OCI-LY1 (cell line): ENCODE data around the gene MAPK12.

Experiments used
- CTCF ChIP-seq: fragments of 200-600 bp; sonication (generic), shearing (Covaris generic); IDR thresholded peaks from 2 replicates; pipeline ENCODE4 v1.5.1; 2017; ENCODE audit warnings: mild to moderate bottlenecking, antibody characterized with exemption, low read length, moderate library complexity, mixed read lengths
- EZH2 ChIP-seq: fragments of 200-600 bp; sonication (generic), shearing (Covaris generic); IDR thresholded peaks from 2 replicates; pipeline ENCODE4 v1.8.0; 2017; ENCODE audit warnings: borderline replicate concordance, mixed run types, mild to moderate bottlenecking, antibody characterized with exemption, low read length, moderate library complexity, mixed read lengths

- TF ChIP-seq CTCF (no peak), EZH2 (no peak)
Observed at GRCh38 chr22:50218996-50219727, 42.3 kb downstream of the MAPK12 start.
